Measurements from ENCODE around the gene ITGB5.
A peak's percentile ranks its signal among the peaks of the same experiment; 100 is the strongest.
"Not testable (repeated sequence)": the region's sequence is repeated elsewhere in the genome, so short reads cannot be mapped to it uniquely, and the experiment has no call there.

Gene ITGB5

DNA sequence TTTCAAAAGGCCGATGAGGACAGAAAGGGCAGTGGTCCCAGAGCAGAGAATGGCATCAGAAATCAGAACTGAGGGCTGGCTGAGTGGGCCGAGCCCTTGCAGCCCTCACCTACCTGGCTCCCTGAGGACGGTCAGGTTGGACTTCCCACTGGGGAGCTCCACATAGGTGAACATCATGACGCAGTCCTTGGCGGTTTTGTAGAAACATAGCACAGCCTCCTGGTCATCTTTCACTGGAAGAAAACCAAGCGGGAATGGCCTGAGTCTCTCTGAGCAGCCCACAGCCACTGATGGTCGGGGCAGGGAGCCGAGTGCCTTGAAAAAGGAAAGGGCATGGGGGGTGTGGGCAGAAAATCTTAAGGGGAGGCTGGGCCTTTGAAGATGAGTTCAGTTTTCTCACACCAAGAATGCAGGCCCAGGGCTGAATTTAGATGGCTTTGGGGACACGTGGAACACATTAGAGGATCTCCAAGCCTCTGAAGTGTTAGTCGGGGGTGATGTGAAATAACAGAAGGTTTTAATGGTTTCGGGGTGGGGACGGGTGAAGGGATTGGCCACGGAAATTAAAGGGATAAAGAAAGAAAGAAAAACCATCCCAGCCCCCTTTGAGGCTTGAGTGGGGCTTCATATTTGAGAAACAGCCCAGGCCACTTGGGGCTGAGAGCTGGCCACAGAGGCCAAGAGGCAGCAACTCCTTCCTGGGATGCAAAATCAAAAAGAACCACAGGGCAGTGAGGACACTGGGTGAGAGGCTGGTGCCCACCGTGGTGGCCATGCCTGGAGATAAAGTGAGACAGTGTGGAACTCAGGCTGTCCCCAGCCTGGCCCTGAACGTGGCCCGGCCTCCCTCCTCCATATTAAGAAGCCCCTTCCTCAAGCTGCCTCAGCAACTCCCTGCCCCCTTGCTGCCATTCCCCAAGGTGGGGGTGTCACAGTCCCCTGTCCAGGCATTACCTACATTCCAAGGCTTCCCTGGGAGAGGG is 120.8 kb downstream of the ITGB5 start:
- no peak for DNase-seq

DNA sequence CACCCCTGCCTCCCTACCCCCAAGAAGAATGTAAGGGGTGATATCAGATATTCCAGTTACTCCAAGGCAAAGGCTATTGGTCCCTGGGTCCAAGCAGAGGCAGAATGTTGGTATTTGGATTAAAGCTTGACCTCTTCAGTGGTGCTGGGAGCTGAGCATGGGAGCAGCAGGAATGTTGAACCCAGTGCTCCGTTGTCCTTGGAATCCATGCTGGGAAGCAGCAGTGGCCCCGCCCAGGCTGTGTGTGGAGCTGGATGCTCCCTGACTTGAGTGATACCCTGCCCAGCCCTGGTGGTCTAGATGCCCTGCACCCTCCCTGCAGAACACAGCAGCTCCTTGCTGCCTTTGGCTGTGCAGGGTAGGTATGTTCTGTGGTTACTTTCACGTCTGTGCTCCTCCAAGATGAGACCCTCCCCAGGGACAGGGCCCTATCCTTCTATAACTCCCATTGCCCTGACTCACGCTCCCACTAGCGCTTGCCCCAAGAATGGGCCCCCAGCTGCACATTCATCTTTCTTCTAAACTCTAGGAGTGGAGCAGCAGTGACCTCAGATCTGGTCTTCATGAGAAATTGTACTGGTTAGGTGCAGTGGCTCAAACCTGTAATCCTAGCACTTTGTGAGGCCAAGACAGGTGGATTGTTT is 121.8 kb downstream of the ITGB5 start:
- no peak for DNase-seq

DNA sequence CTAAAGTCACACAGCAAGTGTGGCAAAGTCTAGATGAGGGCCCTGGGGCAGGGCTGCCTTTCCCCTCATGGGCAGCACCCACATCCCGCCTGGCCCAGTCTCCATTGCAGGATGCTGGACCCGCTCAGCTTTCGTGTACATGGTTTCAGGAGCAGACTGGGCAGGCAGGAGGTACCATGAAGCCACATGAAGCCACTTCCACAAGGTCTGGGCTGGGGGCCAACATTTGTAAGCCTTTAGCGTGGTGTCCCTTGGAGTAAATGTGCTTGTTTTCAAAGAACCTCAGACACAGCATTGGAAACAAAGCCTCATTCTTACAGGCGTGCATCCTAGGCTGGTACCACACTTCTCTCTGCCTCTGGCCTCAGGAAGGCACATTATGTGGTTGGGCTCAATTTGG is 122.4 kb downstream of the ITGB5 start:
- no peak for DNase-seq

DNA sequence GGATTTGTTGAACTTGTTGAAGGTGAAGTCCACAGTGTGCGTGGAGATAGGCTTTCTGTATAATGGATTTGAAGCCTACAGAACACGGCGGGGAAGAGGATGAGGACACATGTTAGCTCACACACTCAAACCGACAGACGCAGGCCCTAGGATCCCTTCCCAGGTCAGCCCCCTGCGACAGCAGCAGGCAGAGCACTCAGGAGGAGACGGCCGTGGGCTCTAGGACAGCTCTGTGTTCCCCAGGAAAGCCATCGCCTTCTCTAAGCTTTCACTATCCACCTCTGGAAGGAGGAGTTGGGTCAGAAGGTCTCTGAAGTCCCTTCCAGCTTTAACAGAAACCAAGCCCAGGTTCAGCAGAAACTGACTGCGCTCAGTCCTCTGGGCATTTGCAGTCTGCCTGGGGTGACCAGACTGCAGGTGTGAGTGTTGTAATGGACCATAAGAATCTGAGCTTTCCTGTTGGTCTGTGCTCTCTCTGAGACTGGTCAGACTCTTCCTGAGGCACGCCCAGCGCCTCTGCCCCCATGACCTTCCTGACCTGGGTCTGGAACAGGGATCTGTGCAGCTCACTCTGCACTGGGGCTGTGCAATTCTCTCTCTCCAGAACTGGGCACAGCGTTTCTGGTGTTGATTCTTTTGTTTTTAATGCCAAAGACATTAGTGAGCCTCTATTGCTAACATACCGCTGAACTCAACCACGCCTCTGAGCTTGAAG is 123.4 kb downstream of the ITGB5 start:
- no peak for DNase-seq

DNA sequence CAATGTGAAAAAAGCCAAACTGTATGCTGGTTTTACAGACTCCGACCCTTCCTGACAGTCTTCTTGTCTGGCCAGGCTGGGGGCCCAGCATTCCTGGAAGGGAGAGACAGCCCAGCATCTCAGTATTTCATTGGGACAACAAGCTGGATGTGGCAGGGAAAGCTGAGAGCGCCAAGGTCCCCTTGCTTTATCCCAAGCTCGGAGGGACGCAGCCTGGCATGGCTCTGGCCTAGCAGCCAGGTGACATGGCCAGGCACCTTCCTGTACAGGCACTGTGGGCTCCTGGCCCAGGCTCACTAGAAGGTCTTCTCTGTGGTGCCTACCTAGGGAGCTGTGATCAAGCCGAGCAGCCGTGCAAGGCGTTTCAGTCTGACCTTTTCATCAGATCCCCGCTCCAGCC is 124.0 kb downstream of the ITGB5 start:
- no peak for DNase-seq

DNA sequence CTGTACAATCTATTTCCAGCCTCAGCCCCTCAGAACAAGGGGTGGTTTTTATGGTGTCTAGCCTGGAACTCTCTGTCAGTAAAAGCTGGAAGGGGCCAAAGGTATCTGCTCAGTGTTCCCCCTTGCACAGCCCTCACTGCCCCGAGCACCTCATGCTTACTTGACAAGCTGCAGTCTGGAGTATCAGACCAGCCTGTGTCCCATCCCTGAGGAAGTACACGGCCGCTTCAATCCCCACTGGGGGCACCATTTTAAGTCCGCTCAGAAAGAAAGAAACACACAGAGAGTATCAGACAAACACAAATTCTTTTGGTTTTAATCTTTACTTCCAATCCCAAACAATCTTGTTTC is 124.5 kb downstream of the ITGB5 start:
- no peak for DNase-seq

DNA sequence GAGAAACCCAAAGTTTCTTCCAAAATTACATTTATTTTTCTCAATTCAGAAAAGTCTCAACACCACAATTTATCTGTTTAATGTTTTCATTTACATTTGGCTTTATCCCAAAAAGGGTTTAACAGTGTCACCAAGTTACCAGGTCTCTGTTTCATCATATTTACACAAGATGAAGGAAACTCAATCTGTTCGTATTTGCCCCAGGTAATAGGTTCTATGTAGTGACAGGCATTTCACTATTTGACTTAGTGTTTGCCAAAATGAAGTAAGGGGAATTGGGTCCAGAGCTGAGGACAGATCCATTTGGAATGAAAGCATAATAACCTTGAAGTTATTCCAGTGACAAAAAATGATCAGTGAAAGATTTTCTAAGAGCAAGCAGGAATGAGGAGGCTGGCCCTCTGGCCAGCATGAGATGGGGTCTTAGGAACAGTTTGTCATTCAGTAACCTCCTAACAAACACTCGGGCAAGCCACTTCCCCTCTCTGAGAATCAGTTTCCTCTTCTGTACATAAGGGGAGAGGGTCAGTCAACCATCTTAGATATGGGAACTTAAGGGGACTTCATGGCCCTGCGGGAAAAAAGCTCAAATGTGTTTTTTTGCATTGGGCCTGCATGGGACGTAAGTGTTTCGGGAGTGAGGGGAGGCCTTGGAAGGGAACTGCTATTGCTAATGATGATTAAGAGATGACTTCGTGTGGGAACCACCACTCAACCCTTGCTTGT is 125.1 kb downstream of the ITGB5 start:
- DNase-seq: no peak

DNA sequence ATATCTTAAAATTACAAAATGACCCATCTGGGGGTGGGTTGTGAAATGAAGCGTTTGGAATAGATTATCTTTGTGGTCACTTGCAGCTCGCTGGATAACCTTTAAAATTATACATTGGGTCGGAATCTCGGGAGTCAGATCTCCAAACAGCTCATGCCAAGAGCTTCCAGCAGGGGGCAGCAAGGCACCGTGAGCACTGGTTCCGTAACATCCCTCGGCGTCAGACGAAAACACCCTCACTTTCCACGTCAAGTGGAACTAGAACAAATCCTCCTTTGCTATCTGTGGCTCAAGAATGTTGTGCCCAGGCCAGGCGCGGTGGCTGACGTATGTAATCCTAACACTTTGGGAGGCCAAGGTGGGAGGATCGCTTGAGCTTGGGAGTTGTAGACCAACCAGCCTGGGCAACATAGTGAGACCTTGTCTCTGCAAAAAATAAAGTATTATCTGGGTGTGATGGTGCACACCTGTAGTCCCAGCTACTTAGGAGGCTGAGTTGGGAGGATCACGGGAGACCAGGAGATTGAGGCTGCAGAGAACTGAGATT is 125.8 kb downstream of the ITGB5 start:
- peak; percentile 28 for DNase-seq

DNA sequence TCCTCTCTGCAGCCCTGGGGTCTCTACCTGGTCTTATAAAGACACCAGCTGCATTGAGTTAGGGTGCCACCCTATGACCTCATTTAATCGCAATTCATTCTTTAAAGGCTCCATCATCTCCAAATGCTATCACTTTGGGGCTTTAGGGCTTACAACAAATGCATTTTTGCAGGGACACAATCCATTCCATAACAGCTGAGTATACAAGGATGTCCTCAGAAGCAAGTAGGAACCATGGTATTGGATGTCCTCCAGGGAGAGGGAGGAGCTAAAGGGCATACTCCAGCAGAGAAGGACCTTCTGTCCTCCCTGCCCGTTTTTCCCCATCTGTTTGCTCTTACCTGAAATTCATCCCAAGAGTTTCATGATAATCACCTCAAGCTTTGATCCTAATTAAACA is 126.6 kb downstream of the ITGB5 start:
- no peak for DNase-seq

DNA sequence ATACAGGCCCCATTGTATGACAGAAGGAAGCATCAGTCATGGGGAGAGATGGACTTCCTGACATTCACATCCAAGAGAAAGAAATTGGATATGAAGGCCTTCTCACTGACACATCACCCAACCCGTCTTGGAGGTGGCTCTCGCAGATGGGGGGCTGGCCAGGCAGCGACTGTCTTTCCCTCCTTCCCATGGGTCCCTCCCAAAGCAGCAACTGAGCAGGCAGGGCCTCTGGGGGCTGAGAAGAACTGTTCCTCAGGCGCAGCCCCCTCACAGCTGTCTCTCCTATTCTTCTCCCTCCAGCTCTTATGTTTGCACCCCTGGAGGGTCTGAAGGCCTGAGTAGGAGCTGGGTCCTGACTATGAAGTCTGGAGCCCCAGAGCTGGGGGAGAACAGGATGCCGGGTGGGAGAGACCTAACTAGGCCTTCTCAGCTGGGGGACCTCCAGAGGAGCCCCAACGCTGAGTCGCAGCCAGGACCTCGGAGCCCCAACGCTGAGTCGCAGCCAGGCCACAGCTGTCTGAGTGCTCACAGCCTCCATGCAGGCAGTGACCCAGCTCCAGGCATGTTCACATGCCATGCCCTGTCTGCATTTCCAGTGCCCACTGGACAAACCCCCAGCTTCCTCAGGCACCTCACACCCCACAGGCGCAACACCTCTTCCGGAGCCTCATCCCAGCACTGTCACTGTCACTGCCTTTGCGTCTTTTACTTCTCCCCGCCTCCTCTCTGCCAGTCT is 127.3 kb downstream of the ITGB5 start:
- no peak for DNase-seq

DNA sequence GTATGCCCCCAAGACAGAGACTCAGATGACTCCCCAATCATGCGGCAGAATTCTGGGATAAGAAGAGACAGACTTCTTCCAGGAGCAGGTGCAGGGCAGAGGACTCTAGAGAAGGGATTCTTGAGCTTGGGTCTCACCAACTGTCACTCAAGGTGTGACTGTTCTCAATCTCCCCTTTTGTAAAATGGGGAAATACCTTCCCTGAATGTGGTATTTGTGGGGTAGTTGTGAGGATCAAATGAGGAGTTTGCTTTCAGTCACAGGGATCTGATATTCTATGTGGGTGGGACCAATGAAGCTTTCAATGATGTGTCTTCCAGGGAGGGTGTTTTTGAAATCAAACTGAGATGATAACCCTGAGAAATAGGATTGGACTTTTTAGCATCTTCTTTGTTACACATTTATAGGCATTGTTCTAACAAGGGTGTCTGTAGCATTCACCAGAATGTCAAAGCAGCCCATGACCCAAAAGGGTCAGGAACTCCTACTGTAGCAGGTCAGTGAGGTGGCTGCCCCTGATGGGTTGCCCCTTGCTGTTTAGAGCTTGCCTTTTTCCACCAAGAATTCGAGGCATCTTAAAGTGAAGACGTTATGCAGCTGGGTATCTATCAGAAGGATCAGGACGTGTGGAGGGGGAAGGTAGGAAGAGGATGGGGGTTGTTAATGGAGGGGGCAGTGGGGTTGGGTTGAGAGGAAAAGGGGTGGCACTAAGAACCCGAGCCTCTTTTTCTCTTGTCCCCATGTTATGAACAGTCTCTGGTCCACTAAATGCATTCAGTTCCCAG is 128.1 kb downstream of the ITGB5 start:
- DNase-seq: no peak

DNA sequence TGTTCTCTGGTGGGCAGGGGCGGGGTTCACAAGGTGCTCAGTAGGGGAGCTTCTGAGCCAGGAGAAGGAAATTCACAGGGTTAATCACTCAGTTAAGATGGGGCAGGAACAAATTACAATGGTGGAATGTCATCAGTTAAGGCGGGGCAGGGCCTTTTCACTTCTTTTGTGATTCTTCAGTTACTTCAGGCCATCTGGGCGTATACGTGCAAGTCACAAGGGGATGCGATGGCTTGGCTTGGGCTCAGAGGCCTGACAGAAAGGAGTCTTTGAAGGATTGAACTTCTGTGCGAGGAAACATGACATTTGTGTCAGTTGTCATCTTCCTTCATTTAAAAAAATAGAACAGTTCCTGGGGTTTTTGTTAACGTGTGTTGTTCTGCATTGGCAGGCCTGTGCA is 129.2 kb downstream of the ITGB5 start:
- not testable (repeated sequence) for DNase-seq

DNA sequence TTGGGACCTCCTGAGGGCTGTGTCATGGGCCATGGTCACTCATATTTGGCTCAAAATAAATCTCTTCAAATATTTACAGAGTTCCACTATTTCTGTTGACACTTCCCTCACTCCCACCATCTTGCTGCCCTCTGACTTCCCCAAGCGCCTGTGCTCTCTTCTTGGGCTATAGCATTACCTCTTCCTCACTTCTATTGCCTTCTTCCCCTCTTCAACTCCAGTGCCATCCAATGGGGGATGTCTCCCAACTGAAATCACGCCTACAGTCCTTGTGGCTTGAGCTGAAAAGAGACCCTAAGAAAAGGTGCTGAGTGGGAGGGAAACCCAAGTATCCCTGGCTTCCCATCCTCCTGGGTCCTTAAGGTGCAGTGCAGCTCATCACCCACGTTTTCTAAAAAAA is 135.1 kb downstream of the ITGB5 start:
- DNase-seq: no peak

DNA sequence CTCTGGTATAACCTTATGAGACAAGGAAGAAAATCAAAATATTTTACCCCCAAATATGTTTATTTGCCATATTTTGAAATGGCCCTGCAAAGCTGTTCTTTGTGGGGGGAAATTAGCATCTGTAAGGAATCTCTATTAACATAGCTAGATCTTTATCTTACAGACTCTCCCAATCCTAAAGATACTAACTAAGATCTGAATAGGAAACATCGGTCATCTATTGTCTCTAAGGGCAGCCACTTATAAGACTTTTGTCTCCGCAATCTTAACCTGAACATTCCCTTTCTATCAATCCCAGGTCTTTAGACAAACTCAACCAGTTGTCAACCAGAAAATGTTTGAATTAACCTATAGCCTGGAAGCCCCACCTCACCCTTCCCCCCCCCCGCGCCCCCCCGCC is 135.7 kb downstream of the ITGB5 start:
- no peak for DNase-seq

DNA sequence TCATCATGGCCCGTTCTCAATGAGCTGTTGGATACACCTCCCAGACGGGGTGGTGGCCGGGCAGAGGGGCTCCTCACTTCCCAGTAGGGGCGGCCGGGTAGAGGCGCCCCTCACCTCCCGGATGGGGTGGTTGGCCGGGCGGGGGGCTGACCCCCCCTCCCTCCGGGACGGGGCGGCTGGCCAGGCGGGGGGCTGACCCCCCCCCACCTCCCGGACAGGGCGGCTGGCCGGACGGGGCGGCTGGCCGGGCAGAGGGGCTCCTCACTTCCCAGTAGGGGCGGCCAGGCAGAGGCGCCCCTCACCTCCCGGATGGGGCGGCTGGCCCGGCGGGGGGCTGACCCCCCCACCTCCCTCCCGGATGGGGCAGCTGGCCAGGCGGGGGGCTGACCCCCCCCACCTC is 137.3 kb downstream of the ITGB5 start:
- not testable (repeated sequence) for DNase-seq

DNA sequence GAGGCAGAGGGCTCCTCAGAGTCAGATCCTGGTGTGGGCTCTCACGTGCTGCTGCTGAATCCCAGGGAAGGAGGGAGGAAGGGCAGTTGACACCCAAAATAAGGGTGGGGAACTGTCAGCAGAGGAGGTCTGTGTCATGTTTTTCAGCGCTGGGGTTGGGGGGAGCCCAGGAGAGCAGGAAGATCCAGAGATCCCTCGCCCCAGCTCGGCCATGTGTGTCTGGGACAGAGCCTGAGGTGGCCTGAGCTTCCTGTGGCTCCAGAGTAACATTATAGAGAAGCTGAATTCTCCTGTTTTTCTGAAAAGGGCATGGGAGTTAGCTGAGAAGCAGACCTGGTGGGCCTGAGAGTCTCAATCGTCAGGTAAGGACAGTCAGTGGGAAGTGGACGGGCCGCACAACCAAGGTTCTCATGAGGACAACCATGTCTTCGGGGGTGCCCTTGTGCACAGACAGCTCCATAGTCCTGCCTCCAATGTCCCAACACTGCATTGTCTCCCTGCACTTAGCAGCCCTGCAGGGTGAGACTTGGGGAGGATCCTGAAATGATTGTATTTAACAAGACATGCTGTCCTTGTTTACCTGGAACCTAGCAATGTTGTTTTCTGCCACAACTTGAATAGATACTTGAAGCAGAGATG is 138.5 kb downstream of the ITGB5 start:
- no peak for DNase-seq

DNA sequence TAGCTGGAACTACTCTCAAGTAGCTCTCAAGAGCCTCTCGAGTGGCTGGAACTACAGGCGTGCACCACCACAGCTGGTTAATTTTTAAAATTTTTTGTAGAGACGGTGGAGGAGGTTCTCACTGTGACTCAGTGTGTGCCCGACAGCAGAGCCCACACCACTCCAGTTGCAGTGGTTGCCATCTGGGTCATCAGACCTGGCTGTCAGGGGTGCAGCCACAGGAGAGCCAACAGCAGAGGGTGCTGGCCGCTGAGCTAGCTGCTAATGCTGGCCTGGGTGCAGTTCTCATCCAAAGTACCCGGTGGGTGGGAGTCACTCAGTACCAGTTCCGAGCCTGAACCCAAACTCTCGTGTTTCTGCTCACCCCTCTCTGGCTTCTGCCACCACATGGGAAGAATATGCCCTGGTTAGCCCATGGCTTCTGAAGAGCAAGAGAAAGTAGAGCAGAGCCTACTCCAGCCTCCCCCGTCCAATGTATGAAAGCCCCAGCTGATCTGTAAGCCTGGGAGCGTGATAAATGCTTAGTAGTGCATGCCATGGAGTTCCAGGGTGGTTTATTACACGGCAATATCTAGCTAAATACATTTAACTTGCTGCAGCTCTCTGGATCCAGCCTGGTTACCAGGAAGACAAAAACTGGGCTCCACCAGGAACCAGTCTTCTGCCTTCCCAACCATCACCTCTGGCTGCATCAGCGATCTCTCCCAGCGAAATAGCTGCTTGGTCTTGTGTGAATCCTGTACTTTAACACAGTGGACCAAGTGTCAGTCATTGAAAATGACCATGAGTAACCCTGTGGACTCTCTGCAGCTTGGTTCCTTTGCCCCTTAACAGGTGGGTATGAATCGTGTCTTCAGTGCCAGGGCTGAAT is 139.8 kb downstream of the ITGB5 start:
- no peak for DNase-seq

DNA sequence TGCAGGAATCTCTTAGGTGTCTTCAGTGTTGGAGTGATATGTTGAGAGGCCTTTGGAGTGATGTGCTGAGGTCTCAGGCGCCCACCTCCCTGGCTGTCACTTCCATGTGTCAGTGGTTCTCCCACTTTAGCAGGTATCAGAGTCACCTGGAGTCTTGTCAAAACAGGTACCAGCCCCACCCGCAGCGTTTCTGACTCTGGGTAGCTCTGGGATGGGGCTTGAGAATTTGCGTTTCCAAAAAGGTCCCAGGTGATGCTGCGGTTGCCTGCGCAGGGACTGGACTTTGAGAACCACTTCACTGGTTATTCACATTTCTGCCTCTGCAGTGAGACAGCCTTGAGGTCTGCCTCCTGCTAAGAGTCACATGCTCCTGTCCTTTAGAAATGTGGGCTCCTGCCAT is 141.4 kb downstream of the ITGB5 start:
- DNase-seq: no peak

DNA sequence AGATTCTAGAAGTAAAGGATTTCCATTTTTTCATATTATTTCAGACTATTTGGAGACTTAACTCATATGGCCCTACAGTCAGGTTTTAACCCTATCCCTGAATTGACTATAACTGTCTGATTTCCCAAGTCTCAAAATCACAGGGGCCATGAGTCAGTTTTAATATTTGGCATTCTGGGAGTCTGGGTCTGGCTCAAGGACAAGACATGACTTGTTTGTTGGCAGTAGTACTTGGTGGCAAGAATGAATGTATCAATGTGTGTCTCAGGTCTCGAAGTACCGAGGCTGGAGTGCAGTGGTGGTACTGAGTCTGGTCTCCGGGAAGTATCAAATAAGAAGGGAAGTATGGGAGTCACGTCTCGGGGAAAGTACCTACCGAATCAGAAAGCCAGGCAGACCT is 146.1 kb downstream of the ITGB5 start:
- no peak for DNase-seq

DNA sequence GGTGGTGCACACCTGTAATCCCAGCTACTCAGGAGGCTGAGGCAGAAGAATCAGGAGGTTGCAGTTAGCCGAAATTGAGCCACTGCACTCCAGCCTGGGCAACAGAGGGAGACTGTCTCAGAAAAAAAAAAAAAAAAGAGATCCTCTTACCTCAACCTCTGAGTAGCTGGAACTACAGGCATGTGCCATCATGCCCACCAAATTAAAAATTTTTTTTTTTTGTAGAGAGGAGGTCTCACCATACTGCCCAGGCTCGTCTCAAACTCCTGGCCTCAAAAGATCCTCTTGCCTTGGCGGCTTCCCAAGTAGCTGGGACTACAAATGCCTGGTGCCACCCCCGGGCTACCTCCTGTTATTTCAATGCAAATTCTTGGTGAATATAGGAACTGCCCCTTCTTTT is 155.4 kb downstream of the ITGB5 start:
- no peak for DNase-seq
